GM20000 (cell line): ENCODE results near the gene KCNC1.

Experiments used
- DNase-seq: peaks from one replicate; pipeline ENCODE4 v3.0.0; 2012; ENCODE audit warnings: low spot score
- TF ChIP-seq, protein P1 (sequence below): IDR thresholded peaks from 2 replicates; pipeline ENCODE4 v1.5.1; 2012; ENCODE audit warnings: mild to moderate bottlenecking, control low read depth; ENCODE audit errors: extremely low read depth, missing control alignments

Gene KCNC1

GRCh38 chr11:17798253-17798652 is 63.7 kb downstream of the KCNC1 start:
- DNase-seq, result no peak
- TF ChIP-seq, protein P1, sequence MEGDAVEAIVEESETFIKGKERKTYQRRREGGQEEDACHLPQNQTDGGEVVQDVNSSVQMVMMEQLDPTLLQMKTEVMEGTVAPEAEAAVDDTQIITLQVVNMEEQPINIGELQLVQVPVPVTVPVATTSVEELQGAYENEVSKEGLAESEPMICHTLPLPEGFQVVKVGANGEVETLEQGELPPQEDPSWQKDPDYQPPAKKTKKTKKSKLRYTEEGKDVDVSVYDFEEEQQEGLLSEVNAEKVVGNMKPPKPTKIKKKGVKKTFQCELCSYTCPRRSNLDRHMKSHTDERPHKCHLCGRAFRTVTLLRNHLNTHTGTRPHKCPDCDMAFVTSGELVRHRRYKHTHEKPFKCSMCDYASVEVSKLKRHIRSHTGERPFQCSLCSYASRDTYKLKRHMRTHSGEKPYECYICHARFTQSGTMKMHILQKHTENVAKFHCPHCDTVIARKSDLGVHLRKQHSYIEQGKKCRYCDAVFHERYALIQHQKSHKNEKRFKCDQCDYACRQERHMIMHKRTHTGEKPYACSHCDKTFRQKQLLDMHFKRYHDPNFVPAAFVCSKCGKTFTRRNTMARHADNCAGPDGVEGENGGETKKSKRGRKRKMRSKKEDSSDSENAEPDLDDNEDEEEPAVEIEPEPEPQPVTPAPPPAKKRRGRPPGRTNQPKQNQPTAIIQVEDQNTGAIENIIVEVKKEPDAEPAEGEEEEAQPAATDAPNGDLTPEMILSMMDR, result no peak

GRCh38 chr11:17798716-17799115 is 64.1 kb downstream of the KCNC1 start:
- TF ChIP-seq, protein P1, result no peak

GRCh38 chr11:17799147-17799546 is 64.6 kb downstream of the KCNC1 start:
- DNase-seq, result no peak
- TF ChIP-seq, protein P1, result no peak

More at GRCh38 chr11:17798716-17799115, 64.1 kb downstream of the KCNC1 start:
- no peak for DNase-seq

DNA sequence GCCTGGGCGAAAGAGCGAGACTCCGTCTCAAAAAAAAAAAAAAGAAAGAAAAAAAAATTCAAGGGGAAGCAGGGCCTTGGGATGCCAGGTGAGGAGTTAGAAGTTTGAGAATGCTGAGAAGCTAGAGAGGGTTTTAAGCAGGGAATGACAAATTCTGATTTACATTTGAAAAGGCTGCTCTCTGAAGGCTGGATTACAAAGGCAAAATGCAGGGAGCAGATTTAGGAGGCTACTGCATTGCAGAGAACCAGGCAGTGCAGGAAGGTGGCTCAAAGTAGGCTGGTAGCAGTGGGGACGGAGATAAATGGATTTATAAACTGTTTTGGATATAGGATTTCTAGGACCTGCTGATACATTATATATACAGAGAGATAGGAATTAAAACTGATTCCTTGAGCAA is 66.6 kb downstream of the KCNC1 start:
- no peak for DNase-seq
- TF ChIP-seq, protein P1, result no peak

GRCh38 chr11:17802491-17802890 is 67.9 kb downstream of the KCNC1 start:
- TF ChIP-seq, protein P1, result no peak
- DNase-seq, result no peak

GRCh38 chr11:17803754-17804334 is 69.3 kb downstream of the KCNC1 start:
- TF ChIP-seq, protein P1, result no peak
- DNase-seq, result no peak

- TF ChIP-seq, protein P1, result no peak
- no peak for DNase-seq
These were observed 70.5 kb downstream of the KCNC1 start for GRCh38 chr11:17805043-17805442.
